GM10248 (cell line): ENCODE data around the gene PAOX.
A peak's percentile ranks its signal among the peaks of the same experiment; 100 is the strongest.

Experiments used
- CTCF ChIA-PET: fragments of 300-600 bp; sonication (Branson Sonifier 250); formaldehyde crosslinking; extraction: SDS; loops from one replicate; lab custom pipeline; 2021; ENCODE audit warnings: antibody characterized with exemption; lab: Yijun Ruan, JAX
- POLR2A ChIA-PET: fragments of 350-650 bp; sonication (Branson Sonifier 250); formaldehyde crosslinking; extraction: SDS; loops from one replicate; lab custom pipeline; 2020; ENCODE audit warnings: antibody characterized with exemption; lab: Yijun Ruan, JAX
- DNase-seq: peaks from one replicate; pipeline ENCODE4 v3.0.0; 2012; ENCODE audit errors: extremely low spot score
- TF ChIP-seq, protein P1 (sequence below): IDR thresholded peaks from 2 replicates; pipeline ENCODE4 v1.5.1; 2012; ENCODE audit warnings: mild to moderate bottlenecking, low read depth; ENCODE audit errors: extremely low read depth, missing control alignments, control extremely low read depth

The PAOX gene

DNA sequence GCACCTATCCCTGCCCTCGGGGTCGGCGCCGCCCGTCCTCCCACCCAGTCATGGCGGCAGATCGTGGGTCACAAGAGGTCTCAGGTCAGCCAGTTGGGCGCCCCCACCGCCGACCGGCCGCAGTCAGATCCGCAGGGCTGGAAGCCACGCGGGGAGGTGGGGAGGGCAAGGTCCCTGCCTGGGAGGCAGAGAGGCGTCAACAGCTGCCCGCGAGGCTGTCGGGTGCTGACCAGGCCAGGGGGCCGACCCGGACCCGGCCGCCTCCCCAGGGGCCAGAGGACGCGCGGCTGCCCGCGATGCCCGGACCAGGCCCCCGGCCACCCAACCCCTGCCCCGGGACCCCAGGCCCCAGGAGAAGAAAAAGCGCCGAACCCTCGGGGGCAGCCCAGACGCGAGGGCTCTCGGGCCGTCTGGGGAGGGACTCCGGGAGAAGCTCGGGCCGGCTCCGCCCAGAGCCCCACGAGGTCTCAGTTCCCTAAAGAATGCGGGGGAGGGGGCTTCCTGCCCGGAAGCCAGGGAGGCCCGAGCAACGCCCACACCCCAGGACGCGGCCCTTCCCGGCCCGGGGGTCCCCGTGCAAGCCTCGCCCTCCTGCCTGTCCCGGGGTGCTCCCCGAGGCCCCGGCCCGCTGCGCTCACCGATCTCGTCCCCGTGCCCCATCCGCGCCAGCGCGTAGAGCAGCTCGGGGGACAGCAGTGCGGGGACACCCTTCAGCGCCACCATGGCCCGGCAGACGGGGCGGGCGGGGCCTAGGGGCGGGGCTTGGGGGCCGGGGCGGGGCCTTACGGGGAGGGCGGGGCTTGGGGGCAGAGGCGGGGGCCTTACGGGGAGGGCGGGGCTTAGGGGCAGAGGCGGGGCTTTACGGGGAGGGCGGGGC, 21.5 kb upstream of the PAOX start, which contains the start of gene FUOM:
FUOM (minus strand) TSS at position 735 of the 877 bp plus-strand sequence; CDS start at position 723, 12 bp downstream.
- ChIA-PET CTCF (interaction anchor here (1.2 to 3.1 kb wide), 3 partner anchors 11 to 39 kb away, joined by 3 to 16 read pairs (median 4); no protein-coding TSS in a partner anchor), POLR2A (interaction anchor here (0.6 to 0.7 kb wide), 2 partner anchors 14 to 1959 kb away, joined by 3 read pairs; no protein-coding TSS in a partner anchor)
- DNase-seq = peak; percentile 96
- TF ChIP-seq, protein P1, sequence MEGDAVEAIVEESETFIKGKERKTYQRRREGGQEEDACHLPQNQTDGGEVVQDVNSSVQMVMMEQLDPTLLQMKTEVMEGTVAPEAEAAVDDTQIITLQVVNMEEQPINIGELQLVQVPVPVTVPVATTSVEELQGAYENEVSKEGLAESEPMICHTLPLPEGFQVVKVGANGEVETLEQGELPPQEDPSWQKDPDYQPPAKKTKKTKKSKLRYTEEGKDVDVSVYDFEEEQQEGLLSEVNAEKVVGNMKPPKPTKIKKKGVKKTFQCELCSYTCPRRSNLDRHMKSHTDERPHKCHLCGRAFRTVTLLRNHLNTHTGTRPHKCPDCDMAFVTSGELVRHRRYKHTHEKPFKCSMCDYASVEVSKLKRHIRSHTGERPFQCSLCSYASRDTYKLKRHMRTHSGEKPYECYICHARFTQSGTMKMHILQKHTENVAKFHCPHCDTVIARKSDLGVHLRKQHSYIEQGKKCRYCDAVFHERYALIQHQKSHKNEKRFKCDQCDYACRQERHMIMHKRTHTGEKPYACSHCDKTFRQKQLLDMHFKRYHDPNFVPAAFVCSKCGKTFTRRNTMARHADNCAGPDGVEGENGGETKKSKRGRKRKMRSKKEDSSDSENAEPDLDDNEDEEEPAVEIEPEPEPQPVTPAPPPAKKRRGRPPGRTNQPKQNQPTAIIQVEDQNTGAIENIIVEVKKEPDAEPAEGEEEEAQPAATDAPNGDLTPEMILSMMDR = no peak

DNA sequence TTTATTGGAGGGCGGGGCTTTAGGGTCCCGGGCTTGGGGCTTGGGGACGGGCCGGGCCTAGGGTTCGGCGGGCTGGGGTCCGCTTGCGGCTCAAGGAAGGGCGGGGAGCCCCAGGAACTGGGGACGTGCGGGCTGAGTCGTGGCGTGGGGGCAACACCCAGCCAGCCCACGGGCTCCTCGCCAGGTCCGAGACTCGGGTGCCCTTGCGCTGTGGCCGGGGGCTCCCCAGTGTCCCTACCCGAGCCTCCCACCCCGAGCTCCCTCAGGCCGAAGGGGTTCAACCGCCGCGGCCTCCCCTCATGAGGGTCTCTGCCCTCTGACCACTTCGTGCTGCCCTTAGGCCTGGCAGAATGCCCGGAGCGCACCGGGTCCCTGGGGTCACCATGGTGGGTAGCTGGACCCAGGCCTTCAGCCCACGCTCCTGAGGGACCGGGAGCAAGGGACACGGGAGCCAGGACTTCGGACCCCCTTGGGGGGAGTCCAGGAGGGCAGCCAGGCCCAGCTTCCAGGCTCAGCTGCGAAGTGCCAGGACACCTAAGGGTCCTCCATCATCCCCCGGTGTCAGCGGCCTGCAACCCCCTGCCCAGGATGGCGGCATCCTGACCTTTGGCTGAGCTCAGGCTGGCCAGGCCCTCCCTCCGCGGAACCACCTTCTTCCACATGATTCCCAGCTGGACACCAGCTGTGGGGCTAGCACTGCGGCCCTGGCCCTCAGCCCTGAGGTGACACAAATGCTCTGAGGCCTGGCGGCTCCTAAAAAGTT, 20.7 kb upstream of the PAOX start:
- ChIA-PET CTCF (interaction anchor here (1.2 to 3.1 kb wide), 5 partner anchors 12 to 29 kb away, joined by 3 to 16 read pairs (median 4); no protein-coding TSS in a partner anchor), POLR2A (interaction anchor here (0.6 to 0.7 kb wide), 2 partner anchors 14 to 1960 kb away, joined by 3 read pairs; no protein-coding TSS in a partner anchor)
- DNase-seq = no peak
- TF ChIP-seq, protein P1 = no peak

DNA sequence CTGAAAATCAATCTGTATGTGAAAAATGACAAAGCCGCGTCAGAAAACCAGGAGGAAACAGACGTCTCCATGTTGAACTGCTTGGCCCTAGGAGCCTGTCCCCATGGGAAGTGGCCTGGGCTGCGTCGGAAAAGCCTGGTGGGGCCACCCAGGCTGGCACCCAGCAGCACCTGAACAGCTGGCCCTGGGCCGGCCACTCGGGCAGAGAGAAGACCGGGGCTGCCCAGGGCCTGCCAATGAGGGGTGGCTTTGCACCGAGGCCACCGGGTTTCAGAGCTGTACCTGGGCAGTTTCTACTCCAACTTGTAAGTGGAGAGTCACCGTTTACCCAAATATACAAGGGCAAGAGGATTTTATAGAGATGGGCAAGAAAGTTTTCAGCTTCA, 20.1 kb upstream of the PAOX start:
- CTCF ChIA-PET = interaction anchor here (1.3 to 1.8 kb wide), 3 partner anchors 11 to 29 kb away, joined by 4 to 9 read pairs (median 4); no protein-coding TSS in a partner anchor
- TF ChIP-seq, protein P1 = no peak
- DNase-seq = no peak
- POLR2A ChIA-PET = no interaction called here

DNA sequence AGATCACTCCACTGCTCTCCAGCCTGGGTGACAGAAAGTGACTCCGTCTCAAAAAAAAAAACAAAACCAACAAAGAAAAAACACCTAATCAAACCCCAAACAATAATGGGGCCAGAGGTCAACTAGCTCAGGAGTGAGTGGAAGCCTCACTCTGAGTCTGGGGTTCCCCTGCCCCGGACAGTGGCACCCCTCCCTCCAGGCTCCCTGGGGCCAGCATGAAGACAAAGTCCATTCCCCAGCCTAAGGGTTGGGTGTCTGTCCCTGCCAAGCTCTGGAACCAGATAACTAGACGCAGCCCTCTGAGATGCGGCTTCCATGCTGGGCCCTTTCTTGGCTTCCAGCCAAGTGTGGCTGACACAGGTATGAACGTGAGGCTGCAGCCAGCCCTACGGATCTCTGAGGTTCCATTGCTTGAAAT, 19.5 kb upstream of the PAOX start:
- TF ChIP-seq, protein P1 = no peak
- CTCF ChIA-PET = interaction anchor here (1.3 to 1.8 kb wide), 3 partner anchors 11 to 30 kb away, joined by 4 to 9 read pairs (median 4); no protein-coding TSS in a partner anchor
- POLR2A ChIA-PET = no interaction called here
- no peak for DNase-seq

GRCh38 chr10:133359972-133360610, 19.0 kb upstream of the PAOX start:
- TF ChIP-seq, protein P1 = no peak
- ChIA-PET POLR2A (interaction anchor here (1.5 kb wide), 1 partner anchor 10 kb away, joined by 4 read pairs; no protein-coding TSS in a partner anchor), CTCF (interaction anchor here (1.1 to 3.0 kb wide), 4 partner anchors 18 to 31 kb away, joined by 3 to 21 read pairs (median 6); no protein-coding TSS in a partner anchor)
- DNase-seq = no peak

DNA sequence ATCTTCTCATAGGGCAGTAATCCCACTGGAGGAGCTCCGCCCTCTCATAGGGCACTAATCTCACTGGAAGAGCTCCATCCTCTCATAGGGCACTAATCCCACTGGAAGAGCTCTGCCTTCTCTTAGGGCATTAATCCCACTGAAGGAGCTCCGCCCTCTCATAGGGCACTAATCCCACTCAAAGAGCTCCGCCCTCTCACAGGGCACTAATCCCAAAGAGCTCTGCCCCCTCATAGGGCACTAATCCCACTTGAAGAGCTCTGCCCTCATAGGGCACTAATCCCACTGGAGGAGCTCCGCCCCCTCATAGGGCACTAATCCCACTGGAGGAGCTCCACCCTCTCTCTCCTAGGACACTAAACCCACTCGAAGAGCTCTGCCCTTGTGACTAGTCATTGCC, 17.8 kb upstream of the PAOX start:
- POLR2A ChIA-PET = interaction anchor here (1.5 kb wide), 1 partner anchor 9 kb away, joined by 4 read pairs; no protein-coding TSS in a partner anchor
- DNase-seq = no peak
- TF ChIP-seq, protein P1 = no peak
- CTCF ChIA-PET = interaction anchor here (1.1 to 3.0 kb wide), 5 partner anchors 17 to 47 kb away, joined by 3 to 21 read pairs (median 4); no protein-coding TSS in a partner anchor
